ENCODE measurements around the gene UTP25.

UTP25 gene

DNA sequence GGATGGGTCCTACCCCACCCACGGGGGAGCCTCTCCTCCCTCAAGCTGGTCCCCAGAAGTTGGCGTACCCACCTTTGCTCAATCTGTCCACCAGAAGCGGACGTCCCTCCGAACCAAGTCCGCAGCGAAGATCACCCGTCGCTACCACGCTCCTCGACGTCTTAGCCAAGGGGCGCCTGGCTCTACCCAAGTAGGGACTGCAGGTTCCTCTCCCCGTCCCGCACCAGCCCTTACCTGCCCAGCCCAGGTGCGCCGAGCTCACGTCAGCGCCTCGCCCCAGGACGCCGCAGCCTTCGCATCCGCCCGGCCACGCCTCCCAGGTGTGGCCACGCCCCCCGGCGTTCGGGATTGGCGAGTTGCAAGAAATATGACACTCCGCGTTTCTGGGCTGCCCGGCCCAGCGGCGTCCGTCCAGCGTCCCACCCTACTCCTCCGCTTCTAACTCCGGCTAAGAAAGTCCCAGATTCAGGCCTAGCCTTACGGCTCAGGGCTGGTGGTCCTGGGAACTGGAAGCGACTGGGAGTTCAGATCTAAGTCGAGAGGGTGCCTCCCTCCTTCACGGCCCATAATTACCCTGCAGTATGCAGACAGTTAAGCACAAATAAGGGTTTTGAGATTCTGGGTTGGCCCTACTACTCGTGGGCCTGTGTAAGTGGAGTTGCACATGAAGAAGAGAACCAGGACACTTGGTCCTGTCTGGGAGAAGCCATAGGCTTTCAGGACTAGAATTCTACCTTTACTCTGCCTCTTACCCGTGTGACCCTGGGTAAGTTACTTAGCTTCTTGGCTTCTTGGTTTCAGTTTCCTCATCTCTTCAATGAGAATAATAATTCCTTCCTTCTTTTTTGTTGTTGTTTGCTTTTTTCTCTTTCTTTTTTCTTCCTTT, 21.7 kb upstream of the UTP25 start, which contains the start of gene IRF6:
TSS of gene IRF6 (minus strand) at position 268 of the 886 bp plus-strand sequence. CDS start 4,729 bp downstream, outside the sequence.
- TF ChIP-seq, protein P1, sequence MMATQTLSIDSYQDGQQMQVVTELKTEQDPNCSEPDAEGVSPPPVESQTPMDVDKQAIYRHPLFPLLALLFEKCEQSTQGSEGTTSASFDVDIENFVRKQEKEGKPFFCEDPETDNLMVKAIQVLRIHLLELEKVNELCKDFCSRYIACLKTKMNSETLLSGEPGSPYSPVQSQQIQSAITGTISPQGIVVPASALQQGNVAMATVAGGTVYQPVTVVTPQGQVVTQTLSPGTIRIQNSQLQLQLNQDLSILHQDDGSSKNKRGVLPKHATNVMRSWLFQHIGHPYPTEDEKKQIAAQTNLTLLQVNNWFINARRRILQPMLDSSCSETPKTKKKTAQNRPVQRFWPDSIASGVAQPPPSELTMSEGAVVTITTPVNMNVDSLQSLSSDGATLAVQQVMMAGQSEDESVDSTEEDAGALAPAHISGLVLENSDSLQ (IDR thresholded peaks at IDR 0.05), result no peak
- TF ChIP-seq LEF1 (IDR thresholded peaks at IDR 0.05; ENCODE audit: borderline replicate concordance), result no peak
- TF ChIP-seq ZNF384 (IDR thresholded peaks at IDR 0.05), result peak; percentile 52; the same call in 1 of the 2 replicates
- DNase-seq (ENCODE audit: extremely low spot score), result peak; percentile 84
- ChIA-PET CTCF (interaction anchor here (0.6 kb wide), 1 partner anchor 69 kb away, joined by 9 read pairs; no protein-coding TSS in a partner anchor), POLR2A (interaction anchor here (1.1 to 2.2 kb wide), 2 partner anchors 9 to 22 kb away, joined by 3 to 9 read pairs; partner anchors contain the start of gene C1orf74)

DNA sequence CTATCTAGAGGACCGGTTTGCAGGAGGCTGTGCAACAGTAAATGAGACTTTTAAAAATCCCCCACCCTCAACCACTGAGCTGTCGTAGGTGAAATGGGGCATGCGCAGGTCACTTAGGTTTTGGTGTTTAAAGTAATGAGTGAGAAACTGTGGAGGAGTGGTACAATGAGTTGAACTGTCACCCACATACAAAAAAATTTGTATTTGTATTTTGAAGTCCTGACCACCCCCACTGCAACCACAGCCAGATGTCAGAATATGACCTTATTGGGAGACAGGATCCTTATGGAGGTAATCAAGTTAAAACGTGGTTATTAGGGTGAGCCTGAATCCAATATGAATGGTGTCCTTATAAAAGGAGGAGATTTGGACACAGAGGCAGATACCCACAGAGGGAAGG, 20.3 kb upstream of the UTP25 start:
- TF ChIP-seq NFRKB (IDR thresholded peaks at IDR 0.05), result no peak
- no peak for TF ChIP-seq SP1 (IDR thresholded peaks at IDR 0.05)
- TF ChIP-seq ELF4 (IDR thresholded peaks at IDR 0.05), result no peak
- no peak for TF ChIP-seq FOXA1 (IDR thresholded peaks at IDR 0.05)
- TF ChIP-seq ARNT (IDR thresholded peaks at IDR 0.05), result no peak
- no peak for TF ChIP-seq LEF1 (IDR thresholded peaks at IDR 0.05; ENCODE audit: borderline replicate concordance)
- no peak for TF ChIP-seq SUZ12 (IDR thresholded peaks at IDR 0.05)
- TF ChIP-seq TARDBP (IDR thresholded peaks at IDR 0.05), result no peak
- TF ChIP-seq FOXM1 (IDR thresholded peaks at IDR 0.05; ENCODE audit: borderline replicate concordance), result no peak
- no peak for TF ChIP-seq BHLHE40 (IDR thresholded peaks at IDR 0.05; ENCODE audit: borderline replicate concordance)
- TF ChIP-seq CTBP1 (IDR thresholded peaks at IDR 0.05; ENCODE audit: borderline replicate concordance), result no peak
- no peak for TF ChIP-seq ZNF384 (IDR thresholded peaks at IDR 0.05)
- TF ChIP-seq L3MBTL2 (conservative IDR thresholded peaks at IDR 0.05), result no peak
- no peak for TF ChIP-seq FOXK2 (IDR thresholded peaks at IDR 0.05)
- TF ChIP-seq HDGF (IDR thresholded peaks at IDR 0.05; ENCODE audit: borderline replicate concordance), result no peak
- TF ChIP-seq, protein P1 (IDR thresholded peaks at IDR 0.05), result no peak
- no peak for DNase-seq (ENCODE audit: extremely low spot score)
- ChIA-PET POLR2A (interaction anchor here (0.6 to 2.2 kb wide), 3 partner anchors 15 to 23 kb away, joined by 3 to 9 read pairs (median 3); partner anchors contain the start of genes C1orf74 and UTP25), CTCF (interaction anchor here (1.2 kb wide), 1 partner anchor 15 kb away, joined by 5 read pairs; no protein-coding TSS in a partner anchor)

DNA sequence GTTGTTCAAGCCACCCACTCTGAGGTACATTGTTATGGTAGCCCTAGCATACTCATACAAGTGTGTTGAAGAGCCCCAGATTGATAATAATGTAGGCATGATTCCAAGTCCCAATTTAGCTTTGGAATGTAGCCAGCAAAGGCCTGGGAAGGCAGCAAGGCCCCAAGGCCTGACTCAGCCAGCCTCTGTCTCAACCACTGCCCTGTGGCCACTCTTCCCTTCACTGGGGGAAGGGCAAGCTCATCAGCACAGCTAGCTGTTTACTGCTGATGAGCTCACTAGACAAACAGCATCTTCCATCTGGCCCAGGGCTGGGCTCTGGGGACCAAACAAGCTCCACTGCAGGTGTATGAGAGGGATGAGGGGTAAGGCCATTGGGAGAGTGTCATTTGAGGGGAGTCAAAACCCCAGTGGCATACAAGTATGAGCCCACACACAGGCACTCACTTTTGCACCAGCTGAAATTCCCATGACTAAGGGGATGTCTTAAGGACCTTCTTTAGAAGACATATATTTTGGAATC, 19.7 kb upstream of the UTP25 start:
- no peak for DNase-seq (ENCODE audit: extremely low spot score)
- POLR2A ChIA-PET, result interaction anchor here (0.6 to 2.2 kb wide), 3 partner anchors 15 to 24 kb away, joined by 3 to 9 read pairs (median 3); partner anchors contain the start of genes C1orf74 and UTP25
- TF ChIP-seq SUZ12 (IDR thresholded peaks at IDR 0.05), result no peak
- no peak for TF ChIP-seq TARDBP (IDR thresholded peaks at IDR 0.05)
- TF ChIP-seq LEF1 (IDR thresholded peaks at IDR 0.05; ENCODE audit: borderline replicate concordance), result no peak
- no peak for TF ChIP-seq ELF4 (IDR thresholded peaks at IDR 0.05)
- no peak for TF ChIP-seq ZNF384 (IDR thresholded peaks at IDR 0.05)
- TF ChIP-seq L3MBTL2 (conservative IDR thresholded peaks at IDR 0.05), result no peak
- no peak for TF ChIP-seq SP1 (IDR thresholded peaks at IDR 0.05)
- TF ChIP-seq FOXA1 (IDR thresholded peaks at IDR 0.05), result no peak
- no peak for TF ChIP-seq NFRKB (IDR thresholded peaks at IDR 0.05)
- TF ChIP-seq, protein P1 (IDR thresholded peaks at IDR 0.05), result no peak
- TF ChIP-seq BHLHE40 (IDR thresholded peaks at IDR 0.05; ENCODE audit: borderline replicate concordance), result no peak
- no peak for TF ChIP-seq ARNT (IDR thresholded peaks at IDR 0.05)
- no peak for TF ChIP-seq FOXM1 (IDR thresholded peaks at IDR 0.05; ENCODE audit: borderline replicate concordance)
- TF ChIP-seq CTBP1 (IDR thresholded peaks at IDR 0.05; ENCODE audit: borderline replicate concordance), result no peak
- CTCF ChIA-PET, result interaction anchor here (0.6 to 1.2 kb wide), 2 partner anchors 15 to 19 kb away, joined by 4 to 5 read pairs; no protein-coding TSS in a partner anchor

DNA sequence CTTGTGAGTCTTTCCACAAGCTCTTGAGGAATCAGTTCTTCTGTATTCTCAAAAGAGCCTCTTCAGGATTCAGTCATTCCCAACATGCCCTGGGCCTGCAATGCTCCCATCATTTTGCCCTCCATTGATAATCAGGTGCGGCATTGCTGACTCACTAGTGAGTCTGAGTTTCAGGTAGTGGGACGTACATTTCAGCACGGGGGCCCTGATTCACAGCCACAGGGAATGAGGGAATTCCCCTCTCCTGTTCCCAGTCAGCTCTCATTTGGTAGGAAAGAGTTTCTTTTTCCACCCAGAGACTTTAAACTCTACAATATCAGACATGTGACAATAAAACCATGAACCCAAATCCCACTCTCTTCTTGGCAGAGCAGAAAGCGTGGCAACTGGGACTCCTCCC, 18.2 kb upstream of the UTP25 start:
- POLR2A ChIA-PET, result no interaction called here
- no peak for TF ChIP-seq SP1 (IDR thresholded peaks at IDR 0.05)
- no peak for TF ChIP-seq TARDBP (IDR thresholded peaks at IDR 0.05)
- TF ChIP-seq FOXA1 (IDR thresholded peaks at IDR 0.05), result no peak
- no peak for TF ChIP-seq HDGF (IDR thresholded peaks at IDR 0.05; ENCODE audit: borderline replicate concordance)
- no peak for TF ChIP-seq NFRKB (IDR thresholded peaks at IDR 0.05)
- TF ChIP-seq, protein P1 (IDR thresholded peaks at IDR 0.05), result no peak
- no peak for TF ChIP-seq ARNT (IDR thresholded peaks at IDR 0.05)
- TF ChIP-seq SUZ12 (IDR thresholded peaks at IDR 0.05), result no peak
- no peak for TF ChIP-seq ELF4 (IDR thresholded peaks at IDR 0.05)
- CTCF ChIA-PET, result no interaction called here
- no peak for DNase-seq (ENCODE audit: extremely low spot score)

DNA sequence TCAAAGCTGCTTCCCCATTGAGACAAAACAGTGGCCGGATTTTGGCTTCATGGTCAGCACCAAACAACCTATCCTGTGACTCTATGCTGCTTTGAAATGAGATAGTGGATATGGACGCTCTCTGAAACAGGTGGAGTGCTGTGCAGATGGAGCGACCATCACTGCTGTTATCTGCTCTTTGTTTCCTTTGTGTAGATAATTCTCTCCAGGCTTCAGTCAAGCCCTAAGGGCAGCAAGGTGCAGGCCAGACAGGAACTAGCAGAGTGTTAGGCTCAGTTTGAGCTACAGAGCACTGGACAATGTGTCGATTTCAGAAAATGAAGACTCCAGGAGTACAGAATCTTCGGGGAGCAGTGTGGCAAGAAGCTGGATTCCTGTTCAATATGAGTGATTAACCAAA, 17.0 kb upstream of the UTP25 start:
- DNase-seq (ENCODE audit: extremely low spot score), result no peak
- CTCF ChIA-PET, result interaction anchor here (1.9 kb wide), 1 partner anchor 12 kb away, joined by 9 read pairs; no protein-coding TSS in a partner anchor
- TF ChIP-seq SUZ12 (IDR thresholded peaks at IDR 0.05), result no peak
- TF ChIP-seq BHLHE40 (IDR thresholded peaks at IDR 0.05; ENCODE audit: borderline replicate concordance), result no peak
- TF ChIP-seq FOXA1 (IDR thresholded peaks at IDR 0.05), result no peak
- no peak for TF ChIP-seq FOXK2 (IDR thresholded peaks at IDR 0.05)
- TF ChIP-seq L3MBTL2 (conservative IDR thresholded peaks at IDR 0.05), result no peak
- no peak for TF ChIP-seq NFRKB (IDR thresholded peaks at IDR 0.05)
- TF ChIP-seq CTBP1 (IDR thresholded peaks at IDR 0.05; ENCODE audit: borderline replicate concordance), result no peak
- no peak for TF ChIP-seq ZNF384 (IDR thresholded peaks at IDR 0.05)
- POLR2A ChIA-PET, result interaction anchor here (1.1 kb wide), 1 partner anchor 17 kb away, joined by 3 read pairs; the partner anchor contains the start of gene UTP25

Data from HEK293T (cell line).